GM19438 (cell line): Measurements from ENCODE around the gene APOC4.

Source experiments
- ATAC-seq: cut with Tn5 transposase; IDR thresholded peaks from one replicate; pipeline ENCODE4 v1.9.1; 2021; ENCODE audit warnings: low read depth; ENCODE audit not compliant: unreplicated experiment

The APOC4 gene

DNA sequence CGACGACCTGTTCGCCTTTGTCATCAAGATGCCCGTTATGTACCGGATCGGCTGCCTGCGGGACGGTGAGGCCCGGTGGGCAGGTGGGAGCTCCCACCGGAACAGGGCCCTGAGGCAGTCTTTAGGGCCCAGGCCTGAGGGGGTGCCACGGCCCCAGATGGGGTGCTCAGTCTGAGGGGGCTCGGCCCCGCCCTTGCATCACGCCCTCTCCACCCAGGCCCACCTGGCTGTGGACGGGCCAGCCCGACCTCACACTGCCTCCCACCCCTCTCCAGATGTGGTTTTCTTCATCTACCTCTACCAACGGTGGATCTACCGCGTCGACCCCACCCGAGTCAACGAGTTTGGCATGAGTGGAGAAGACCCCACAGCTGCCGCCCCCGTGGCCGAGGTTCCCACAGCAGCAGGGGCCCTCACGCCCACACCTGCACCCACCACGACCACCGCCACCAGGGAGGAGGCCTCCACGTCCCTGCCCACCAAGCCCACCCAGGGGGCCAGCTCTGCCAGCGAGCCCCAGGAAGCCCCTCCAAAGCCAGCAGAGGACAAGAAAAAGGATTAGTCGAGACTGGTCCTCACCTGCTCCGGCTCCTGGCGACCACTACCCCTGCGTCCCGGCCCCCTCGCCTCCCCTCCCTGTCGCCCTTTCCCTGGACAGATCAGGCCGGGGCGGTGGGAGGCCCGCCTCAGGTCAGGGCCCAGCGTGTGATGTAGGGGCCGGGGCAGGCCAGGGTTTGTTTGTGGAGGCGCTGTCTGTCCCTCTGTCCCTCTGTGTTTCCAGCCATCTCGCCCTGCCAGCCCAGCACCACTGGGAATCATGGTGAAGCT lies 50.5 kb downstream of the APOC4 start:
- no peak for ATAC-seq

DNA sequence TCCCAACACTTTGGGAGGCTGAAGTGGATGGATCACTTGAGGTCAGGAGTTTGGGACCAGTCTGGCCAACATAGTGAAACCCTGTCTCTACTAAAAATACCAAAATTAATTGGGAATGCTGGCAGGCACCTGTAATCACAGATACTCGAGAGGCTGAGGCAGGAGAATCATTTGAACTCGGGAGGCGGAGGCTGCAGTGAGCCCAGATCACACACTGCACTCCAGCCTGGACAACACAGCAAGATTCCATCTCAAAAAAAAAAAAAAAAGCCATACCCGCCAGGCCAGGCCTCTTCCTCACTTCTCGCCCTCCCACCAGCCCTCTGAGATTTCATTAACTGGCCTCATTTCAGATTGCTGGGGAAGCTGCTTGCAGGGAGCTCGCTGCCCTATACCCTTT lies 51.5 kb downstream of the APOC4 start:
- ATAC-seq = no peak

DNA sequence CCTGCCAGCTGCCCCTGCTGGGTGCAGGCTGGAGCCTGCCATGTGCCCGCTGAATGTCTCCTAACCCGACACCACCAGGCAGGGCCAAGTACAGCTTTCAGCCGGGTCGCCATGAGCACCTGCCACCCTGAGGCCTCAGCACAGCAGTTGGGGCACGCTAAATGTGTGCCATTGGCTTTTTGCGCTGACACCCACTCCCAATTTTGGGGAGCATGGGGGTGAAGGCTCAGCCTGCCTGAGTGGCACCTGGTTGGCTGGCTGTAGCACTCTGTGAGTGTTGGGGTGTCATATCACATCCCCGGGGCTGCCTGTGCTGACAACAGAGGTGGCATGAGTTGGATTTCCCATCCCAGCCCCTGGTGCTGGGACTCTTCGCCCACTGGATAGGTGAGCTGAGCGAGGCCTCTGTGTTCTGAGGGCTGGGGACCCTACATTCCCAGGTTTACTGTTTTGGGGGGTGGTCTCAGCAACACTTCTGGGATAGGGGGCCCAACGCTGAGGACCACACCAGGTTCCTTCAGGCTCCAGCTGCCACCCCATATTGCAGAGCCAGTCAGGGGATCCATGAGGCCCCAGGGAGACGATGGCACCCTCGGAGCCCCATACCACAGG lies 52.0 kb downstream of the APOC4 start:
- no peak for ATAC-seq
